Body of pancreas (tissue), 4 donors: ENCODE data around the gene FHOD1. TPM values are rescaled to one million over a fixed set of nuclear protein-coding genes. Genes with fewer than 3 reads are reported as not detected.

ENCODE experiments used
- ATAC-seq: fragments of 150-250 bp; one replicate; pipeline ENCODE4 v1.9.1; 2016
- DNase-seq, 4 donors: peaks; one replicate each; pipeline ENCODE4 v3.0.0-alpha.2; 2019
- H3K27ac ChIP-seq, 4 donors: fragments of 200-600 bp; sonication (generic); 1 replicate in 3 of 4; 2 replicates in 1 of 4; pipeline versions ENCODE4 v1.5.1 to v1.6.1; 2016 to 2019; ENCODE audit warnings: mild to moderate bottlenecking in 1 of 4, mixed read lengths in 1 of 4, moderate library complexity in 1 of 4
- H3K27me3 ChIP-seq, 2 donors: fragments of 200-600 bp; sonication (generic); one replicate each; pipeline ENCODE4 v1.6.0; 2016; ENCODE audit warnings: mild to moderate bottlenecking in 1 of 2
- H3K36me3 ChIP-seq, 2 donors: fragments of 200-600 bp; sonication (generic); replicated peaks in 1 of 2; 2 replicates each; pipeline ENCODE4 v1.5.1; 2016; ENCODE audit warnings: low read depth in 2 of 2; ENCODE audit not compliant: insufficient read depth in 1 of 2
- H3K4me1 ChIP-seq: fragments of 200-600 bp; sonication (generic); one replicate; pipeline ENCODE4 v1.6.0; 2016
- H3K4me3 ChIP-seq, 2 donors: fragments of 200-600 bp; sonication (generic); 1 replicate in 1 of 2; 2 replicates in 1 of 2; pipeline ENCODE4 v1.5.1; 2016 to 2019
- H3K9me3 ChIP-seq, 3 donors: fragments of 200-600 bp; sonication (generic); 1 replicate in 2 of 3; 2 replicates in 1 of 3; pipeline ENCODE4 v1.5.1; 2016
- POLR2A ChIP-seq, 3 donors: fragments of 450-650 bp; IDR thresholded peaks; one replicate each; pipeline ENCODE4 v1.6.1; 2016; ENCODE audit warnings: antibody characterized with exemption in 3 of 3, mild to moderate bottlenecking in 2 of 3
- WGBS, 2 donors: methylation state at CpG; one replicate each; pipeline ENCODE4 v1.1.5; 2017; 5-methylcytosine and 5-hydroxymethylcytosine counted together
- intact Hi-C: fragments of 100-400 bp; cut with DNase I; formaldehyde crosslinking; loops from one replicate; pipeline ENCODE4 v1.15.1; 2023
- total RNA-seq, 2 donors: library from RNA; depleted of rRNA; stranded (reverse); fragments of >200 nt; gene quantifications; one replicate each; pipeline ENCODE4 v1.1.0, GENCODE V29; 2016
- TF ChIP-seq, protein P1 (sequence below), 7 experiments: fragments of 450-650 bp in 4 of 7; fragments of 200-600 bp in 3 of 7; sonication (generic) in 3 of 7; IDR thresholded peaks; one replicate each; pipeline ENCODE4 v1.5.1; 2016 to 2019; ENCODE audit warnings: antibody characterized with exemption in 7 of 7

The FHOD1 gene
- total RNA-seq, 2 donors from 2014 or later: 12.2 to 26.4 TPM

DNA sequence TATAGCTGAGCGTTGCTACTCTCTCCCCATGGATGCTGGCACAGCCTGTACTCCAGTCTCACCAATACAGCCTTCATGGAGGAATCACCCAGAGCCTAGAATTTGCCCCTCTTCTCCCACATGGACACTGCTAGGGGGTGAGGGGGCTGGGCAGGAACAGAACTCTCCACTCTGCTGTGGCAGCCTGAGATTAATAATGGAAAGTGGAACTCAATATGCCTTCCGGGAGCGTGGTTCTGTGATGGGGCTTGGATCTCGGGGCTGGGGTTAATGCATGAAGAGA is 2.7 kb upstream of the FHOD1 start:
- TF ChIP-seq POLR2A (IDR thresholded peaks at IDR 0.05): no peak
- TF ChIP-seq, protein P1, sequence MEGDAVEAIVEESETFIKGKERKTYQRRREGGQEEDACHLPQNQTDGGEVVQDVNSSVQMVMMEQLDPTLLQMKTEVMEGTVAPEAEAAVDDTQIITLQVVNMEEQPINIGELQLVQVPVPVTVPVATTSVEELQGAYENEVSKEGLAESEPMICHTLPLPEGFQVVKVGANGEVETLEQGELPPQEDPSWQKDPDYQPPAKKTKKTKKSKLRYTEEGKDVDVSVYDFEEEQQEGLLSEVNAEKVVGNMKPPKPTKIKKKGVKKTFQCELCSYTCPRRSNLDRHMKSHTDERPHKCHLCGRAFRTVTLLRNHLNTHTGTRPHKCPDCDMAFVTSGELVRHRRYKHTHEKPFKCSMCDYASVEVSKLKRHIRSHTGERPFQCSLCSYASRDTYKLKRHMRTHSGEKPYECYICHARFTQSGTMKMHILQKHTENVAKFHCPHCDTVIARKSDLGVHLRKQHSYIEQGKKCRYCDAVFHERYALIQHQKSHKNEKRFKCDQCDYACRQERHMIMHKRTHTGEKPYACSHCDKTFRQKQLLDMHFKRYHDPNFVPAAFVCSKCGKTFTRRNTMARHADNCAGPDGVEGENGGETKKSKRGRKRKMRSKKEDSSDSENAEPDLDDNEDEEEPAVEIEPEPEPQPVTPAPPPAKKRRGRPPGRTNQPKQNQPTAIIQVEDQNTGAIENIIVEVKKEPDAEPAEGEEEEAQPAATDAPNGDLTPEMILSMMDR (IDR thresholded peaks at IDR 0.05): no peak
- ATAC-seq: no peak
- Histone ChIP-seq H3K36me3 (no peaks in the 10 kb centered on the region), H3K27ac (no peak overlapping the region), H3K27me3 (peaks cover 0 to 18% of the 10 kb centered on the region in 2 donors), H3K4me3 (no peak overlapping the region), H3K4me1 (peaks cover 33% of the 10 kb centered on the region), H3K9me3 (no peaks in the 10 kb centered on the region)
- no peak for DNase-seq
- intact Hi-C loops: no loop called here
- 67 to 84% methylated on average over 4 of the region's 4 CpGs for WGBS, 2 donors

DNA sequence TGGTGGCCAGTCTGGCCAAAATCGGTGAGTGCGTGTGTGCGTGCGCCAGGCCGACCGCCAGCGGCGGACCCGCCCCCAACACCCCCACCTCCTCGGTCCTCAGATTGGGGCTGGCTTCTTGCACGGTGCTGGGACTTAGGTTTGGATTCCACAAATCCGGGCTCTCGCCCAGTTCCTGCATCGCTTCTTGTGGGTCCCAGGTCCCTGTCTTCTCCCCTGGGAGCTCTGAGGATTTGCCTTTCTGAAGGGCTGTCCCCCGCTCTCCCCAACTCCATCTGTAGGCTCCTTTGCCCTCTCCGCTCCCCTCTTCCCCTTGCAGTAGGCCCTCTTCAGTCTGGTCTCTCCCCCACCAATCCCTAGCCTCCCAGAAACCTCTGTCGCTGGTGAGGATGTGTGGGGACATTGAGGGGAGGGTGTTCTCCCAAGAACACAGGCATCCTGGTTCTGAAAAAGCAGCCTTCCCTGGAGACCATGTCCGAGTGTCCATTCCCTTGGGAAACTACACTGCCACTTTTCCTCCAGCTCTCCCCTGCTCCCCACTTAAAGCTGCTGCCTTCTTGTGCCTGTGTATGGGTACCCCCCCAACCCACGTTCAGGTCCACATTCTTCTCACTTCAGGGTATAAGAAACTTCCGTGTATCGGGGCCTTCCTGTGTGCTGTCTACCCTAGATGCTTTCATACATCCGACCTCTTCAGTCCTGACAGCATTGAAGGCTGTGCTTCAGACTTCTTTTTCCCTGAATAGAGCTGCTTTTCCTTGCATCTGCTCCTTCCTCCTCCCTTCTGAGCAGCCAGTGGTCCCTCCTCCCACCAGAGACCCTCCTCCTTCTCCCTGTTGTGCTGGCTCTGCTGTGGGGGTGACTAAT is 2.1 kb upstream of the FHOD1 start:
- ATAC-seq: no peak
- H3K9me3 ChIP-seq: no peaks in the 10 kb centered on the region
- TF ChIP-seq, protein P1 (IDR thresholded peaks at IDR 0.05): no peak
- H3K27me3 ChIP-seq: peaks cover 0 to 18% of the 10 kb centered on the region in 2 donors
- no peak overlapping the region for H3K27ac ChIP-seq
- WGBS, 2 donors: 20 to 30% methylated on average over 16 to 22 of the region's 22 CpGs
- no peak overlapping the region for H3K4me3 ChIP-seq
- intact Hi-C loops: no loop called here
- H3K36me3 ChIP-seq: no peaks in the 10 kb centered on the region
- H3K4me1 ChIP-seq: peaks cover 38% of the 10 kb centered on the region
- DNase-seq: no peak

DNA sequence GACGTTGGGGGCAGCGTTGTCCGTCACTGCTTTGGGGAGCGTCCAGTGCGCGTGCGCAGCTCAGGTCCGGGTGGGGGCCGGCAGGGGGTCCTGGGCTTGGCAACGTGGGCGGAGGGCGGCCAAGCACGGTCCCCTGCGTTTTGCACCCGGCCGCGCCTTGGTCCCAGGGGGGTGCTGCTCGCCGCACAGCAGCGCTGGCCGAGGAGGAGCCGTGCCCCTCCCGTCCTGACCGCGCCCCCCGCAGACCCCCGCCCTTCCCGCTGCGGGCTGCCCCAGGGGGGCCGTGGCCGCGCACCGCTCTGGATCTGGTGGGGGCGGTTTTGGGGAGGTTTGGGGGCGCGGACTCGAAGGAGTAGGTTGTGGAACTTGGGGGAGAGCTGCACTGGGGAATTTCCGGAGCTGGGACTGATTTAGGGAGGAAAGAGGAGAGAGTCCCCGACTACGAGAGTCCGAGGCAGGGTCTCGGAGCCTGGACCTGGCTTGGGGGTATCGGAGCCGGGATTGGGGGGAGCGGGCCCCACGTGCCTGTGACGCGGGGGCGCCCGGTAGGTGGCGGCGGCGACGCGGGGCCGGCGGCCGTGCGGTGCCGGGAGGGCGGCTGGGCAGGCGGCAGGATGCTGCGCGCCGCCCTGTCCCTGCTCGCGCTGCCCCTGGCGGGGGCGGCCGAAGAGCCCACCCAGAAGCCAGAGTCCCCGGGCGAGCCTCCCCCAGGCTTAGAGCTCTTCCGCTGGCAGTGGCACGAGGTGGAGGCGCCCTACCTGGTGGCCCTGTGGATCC is 1.3 kb upstream of the FHOD1 start, which contains the start of gene SLC9A5:
Gene SLC9A5, plus strand, starts transcription at position 579 of the 777 bp plus-strand sequence. Its CDS starts 36 bp downstream, at position 615.
- Histone ChIP-seq H3K27ac (peak within 1 kb of the TSS in 2 of 4 donors; percentile 92 to 97), H3K36me3 (no peaks in the 10 kb centered on the region), H3K27me3 (peaks cover 0 to 18% of the 10 kb centered on the region in 2 donors), H3K4me1 (peaks cover 46% of the 10 kb centered on the region), H3K4me3 (peak within 1 kb of the TSS in 1 of 2 donors; percentile 30), H3K9me3 (no peaks in the 10 kb centered on the region)
- TF ChIP-seq POLR2A (IDR thresholded peaks at IDR 0.05): no peak
- TF ChIP-seq, protein P1 (IDR thresholded peaks at IDR 0.05): peak in 3 of 7 experiments; percentile 11 to 35 (median 21)
- DNase-seq (peak in 1 of 4 donors; percentile 25), ATAC-seq (no peak)
- 1% methylated on average over 33 to 57 of the region's 75 CpGs for WGBS, 2 donors
- intact Hi-C loops: no loop called here

- H3K27ac ChIP-seq: peak overlapping the region in 1 of 4 donors; percentile 92
- whole genome bisulfite sequencing, 2 donors: 3 to 6% methylated on average over 7 of the region's 7 CpGs
- peaks cover 47% of the 10 kb centered on the region for H3K4me1 ChIP-seq
These were observed 756 bp upstream of the FHOD1 start for GRCh38 chr16:67248073-67248400.

More at GRCh38 chr16:67248073-67248400, 756 bp upstream of the FHOD1 start:
- ATAC-seq: no peak
- no peaks in the 10 kb centered on the region for H3K36me3 ChIP-seq
- TF ChIP-seq, protein P1 (IDR thresholded peaks at IDR 0.05): no peak
- no peak for TF ChIP-seq POLR2A (IDR thresholded peaks at IDR 0.05)
- intact Hi-C loops: no loop called here
- H3K4me3 ChIP-seq: peak overlapping the region in 1 of 2 donors; percentile 30
- H3K27me3 ChIP-seq: peaks cover 0 to 18% of the 10 kb centered on the region in 2 donors
- no peaks in the 10 kb centered on the region for H3K9me3 ChIP-seq
- no peak for DNase-seq
